Chondrocyte (in vitro differentiated cells): ENCODE data around the gene LSP1. TPM values are rescaled to one million over a fixed set of nuclear protein-coding genes. Genes with fewer than 3 reads are reported as not detected.

ENCODE experiments used
- DNase-seq: peaks from one replicate; pipeline ENCODE4 v3.0.0; 2021; ENCODE audit warnings: mixed read lengths, low spot score
- H3K27ac Mint-ChIP-seq: one replicate; pipeline ENCODE4 v1.8.0; 2021; ENCODE audit warnings: mild to moderate bottlenecking, moderate library complexity, mixed read lengths; ENCODE audit not compliant: unreplicated experiment
- H3K27me3 Mint-ChIP-seq: 2 replicates; pipeline ENCODE4 v1.8.0; 2021; ENCODE audit warnings: low read depth, mixed read lengths
- H3K36me3 Mint-ChIP-seq: 2 replicates; pipeline ENCODE4 v1.8.0; 2021; ENCODE audit warnings: low read depth, mixed read lengths
- H3K4me1 Mint-ChIP-seq: 2 replicates; pipeline ENCODE4 v1.8.0; 2021; ENCODE audit warnings: low read depth, mild to moderate bottlenecking, mixed read lengths
- H3K4me3 Mint-ChIP-seq: one replicate; pipeline ENCODE4 v1.8.0; 2021; ENCODE audit warnings: mild to moderate bottlenecking, moderate library complexity, mixed read lengths; ENCODE audit not compliant: unreplicated experiment
- H3K9me3 Mint-ChIP-seq: 2 replicates; pipeline ENCODE4 v1.8.0; 2021; ENCODE audit warnings: low read depth, mixed read lengths
- CTCF ChIP-seq: fragments of 200-600 bp; sonication (generic); IDR thresholded peaks from 2 replicates; pipeline ENCODE4 v1.5.0; 2021; ENCODE audit warnings: antibody characterized with exemption, mild to moderate bottlenecking, moderate library complexity
- total RNA-seq: library from RNA; stranded (reverse); gene quantifications from 3 replicates; pipeline ENCODE4 v1.2.1, GENCODE V29; 2021

Gene LSP1
- total RNA-seq, 1 donor from 2014 or later: 7.4 TPM

- H3K27ac Mint-ChIP-seq: no peak overlapping the region
- H3K27me3 Mint-ChIP-seq: peaks cover 7% of the 10 kb centered on the region
- no peaks in the 10 kb centered on the region for H3K36me3 Mint-ChIP-seq
- H3K4me3 Mint-ChIP-seq: no peak overlapping the region
- peaks cover 19% of the 10 kb centered on the region for H3K4me1 Mint-ChIP-seq
- H3K9me3 Mint-ChIP-seq: no peaks in the 10 kb centered on the region
- DNase-seq: no peak
- TF ChIP-seq CTCF: no peak
Measured at GRCh38 chr11:1936072-1936780, 83.3 kb downstream of the LSP1 start.

GRCh38 chr11:1936781-1937615, 84.1 kb downstream of the LSP1 start:
- peaks cover 7% of the 10 kb centered on the region for H3K27me3 Mint-ChIP-seq

GRCh38 chr11:1937616-1938342, 84.9 kb downstream of the LSP1 start:
- Mint-ChIP-seq H3K4me3 (no peak overlapping the region), H3K4me1 (peaks cover 18% of the 10 kb centered on the region), H3K9me3 (no peaks in the 10 kb centered on the region), H3K27ac (no peak overlapping the region), H3K36me3 (no peaks in the 10 kb centered on the region), H3K27me3 (peaks cover 7% of the 10 kb centered on the region)
- peak; percentile 93 for DNase-seq
- TF ChIP-seq CTCF: no peak

More at GRCh38 chr11:1936781-1937615, 84.1 kb downstream of the LSP1 start:
- Mint-ChIP-seq H3K27ac (no peak overlapping the region), H3K4me3 (no peak overlapping the region), H3K4me1 (peaks cover 13% of the 10 kb centered on the region), H3K36me3 (no peaks in the 10 kb centered on the region), H3K9me3 (no peaks in the 10 kb centered on the region)
- DNase-seq: peak; percentile 89
- no peak for TF ChIP-seq CTCF

GRCh38 chr11:1938343-1939005, 85.6 kb downstream of the LSP1 start:
- DNase-seq: peak; percentile 82
- H3K9me3 Mint-ChIP-seq: no peaks in the 10 kb centered on the region
- H3K27ac Mint-ChIP-seq: no peak overlapping the region
- peaks cover 20% of the 10 kb centered on the region for H3K4me1 Mint-ChIP-seq
- no peaks in the 10 kb centered on the region for H3K36me3 Mint-ChIP-seq
- no peak for TF ChIP-seq CTCF
- H3K27me3 Mint-ChIP-seq: peaks cover 4% of the 10 kb centered on the region
- H3K4me3 Mint-ChIP-seq: no peak overlapping the region
